ENCODE data around the gene UBL7.
A peak's percentile ranks its signal among the peaks of the same experiment; 100 is the strongest.
"Not testable (repeated sequence)": the region's sequence is repeated elsewhere in the genome, so short reads cannot be mapped to it uniquely, and the experiment has no call there.

The UBL7 gene

GRCh38 chr15:74461847-74462511 is 1.0 kb upstream of the UBL7 start:
- DNase-seq: no peak

- DNase-seq: no peak
These were observed 662 bp downstream of the UBL7 start for GRCh38 chr15:74460298-74460697.

GRCh38 chr15:74459798-74460197 is 1.2 kb downstream of the UBL7 start:
- DNase-seq: not testable (repeated sequence)

GRCh38 chr15:74458473-74458872 is 2.5 kb downstream of the UBL7 start:
- DNase-seq: no peak

- DNase-seq: not testable (repeated sequence)
These were observed 3.9 kb downstream of the UBL7 start for GRCh38 chr15:74457036-74457435.

GRCh38 chr15:74454764-74455500 is 6.0 kb downstream of the UBL7 start:
- no peak for DNase-seq

- DNase-seq: no peak
These were observed 6.8 kb downstream of the UBL7 start for GRCh38 chr15:74453925-74454763.

GRCh38 chr15:74451861-74452835 is 8.8 kb downstream of the UBL7 start:
- no peak for DNase-seq

GRCh38 chr15:74451322-74451721 is 9.6 kb downstream of the UBL7 start:
- DNase-seq: no peak

GRCh38 chr15:74449643-74450205 is 11.2 kb downstream of the UBL7 start:
- DNase-seq: no peak

- no peak for DNase-seq
These were observed 11.9 kb downstream of the UBL7 start for GRCh38 chr15:74449095-74449494.

GRCh38 chr15:74445816-74446763 is 14.9 kb downstream of the UBL7 start:
- DNase-seq: no peak

GRCh38 chr15:74444106-74445062 is 16.6 kb downstream of the UBL7 start:
- no peak for DNase-seq

GRCh38 chr15:74443100-74443909 is 17.7 kb downstream of the UBL7 start:
- no peak for DNase-seq

- no peak for DNase-seq
These were observed 18.4 kb downstream of the UBL7 start for GRCh38 chr15:74442604-74443003.

- no peak for DNase-seq
These were observed 18.9 kb downstream of the UBL7 start for GRCh38 chr15:74442063-74442462.

GRCh38 chr15:74441248-74441941 is 19.6 kb downstream of the UBL7 start:
- no peak for DNase-seq

- DNase-seq: peak; percentile 86
These were observed 22.1 kb downstream of the UBL7 start for GRCh38 chr15:74438721-74439316.

All from activated CD4-positive, alpha-beta T cell treated with anti-CD3 and anti-CD28 coated beads for 48 hours (primary cell).